ENCODE measurements around the gene MFSD12.

- TF ChIP-seq PPARA (CRISPR knock-in tag; IDR thresholded peaks at IDR 0.05; ENCODE audit: borderline replicate concordance) (no peak), CSDC2 (CRISPR knock-in tag; IDR thresholded peaks at IDR 0.05) (no peak), TOX (CRISPR knock-in tag; IDR thresholded peaks at IDR 0.05; ENCODE audit: borderline replicate concordance) (no peak), ARNTL (CRISPR knock-in tag; IDR thresholded peaks at IDR 0.05; ENCODE audit: borderline replicate concordance, low read depth) (no peak), TCF4 (CRISPR knock-in tag; IDR thresholded peaks at IDR 0.05; ENCODE audit: borderline replicate concordance) (no peak), ISL1 (CRISPR knock-in tag; IDR thresholded peaks at IDR 0.05) (no peak), PATZ1 (CRISPR knock-in tag; IDR thresholded peaks at IDR 0.05; ENCODE audit: borderline replicate concordance) (no peak), ESRRG (CRISPR knock-in tag; IDR thresholded peaks at IDR 0.05) (no peak), ZNF70 (CRISPR knock-in tag; IDR thresholded peaks at IDR 0.05) (no peak), ZNF565 (CRISPR knock-in tag; conservative IDR thresholded peaks at IDR 0.05; ENCODE audit: low read depth) (no peak), ZFP3 (CRISPR knock-in tag; IDR thresholded peaks at IDR 0.05) (no peak), OSR1 (CRISPR knock-in tag; IDR thresholded peaks at IDR 0.05) (no peak), ZNF8 (CRISPR knock-in tag; IDR thresholded peaks at IDR 0.05) (no peak), RARB (CRISPR knock-in tag; IDR thresholded peaks at IDR 0.05) (no peak)
These were observed 32.6 kb upstream of the MFSD12 start for GRCh38 chr19:3589949-3590348.

Data from SK-N-SH treated with all-trans-retinoic acid at 6 μM for 48 hours (cell line).